Stimulated activated CD4-positive, alpha-beta T cell treated with anti-CD3 and anti-CD28 coated beads, Interleukin-1b, Interleukin-23, amount 100 ng/mL, for 4 hours (primary cell): ENCODE results near the gene CHRNA9.
A peak's percentile ranks its signal among the peaks of the same experiment; 100 is the strongest.
"Not testable (repeated sequence)": the region's sequence is repeated elsewhere in the genome, so short reads cannot be mapped to it uniquely, and the experiment has no call there.

ENCODE experiments used
- DNase-seq, 2 donors: peaks; one replicate each; pipeline ENCODE4 v3.0.0-alpha.2; 2020; ENCODE audit warnings: low read depth in 2 of 2

Gene CHRNA9

GRCh38 chr4:40334591-40335524 lies at the start of gene CHRNA9:
Gene CHRNA9, plus strand, starts transcription at chr4:40335333. Its CDS starts 135 bp downstream, at chr4:40335468.
- no peak for DNase-seq

- DNase-seq = no peak
Observed at GRCh38 chr4:40285692-40286091, 49.4 kb upstream of the CHRNA9 start.

GRCh38 chr4:40288566-40288965 lies 46.6 kb upstream of the CHRNA9 start:
- no peak for DNase-seq

- DNase-seq = no peak
Observed at GRCh38 chr4:40289366-40290188, 45.6 kb upstream of the CHRNA9 start.

- DNase-seq = not testable (repeated sequence)
Observed at GRCh38 chr4:40290611-40291186, 44.4 kb upstream of the CHRNA9 start.

- no peak for DNase-seq
Observed at GRCh38 chr4:40292313-40292759, 42.8 kb upstream of the CHRNA9 start.

GRCh38 chr4:40294339-40294738 lies 40.8 kb upstream of the CHRNA9 start:
- no peak for DNase-seq

GRCh38 chr4:40295030-40295429 lies 40.1 kb upstream of the CHRNA9 start:
- not testable (repeated sequence) for DNase-seq

GRCh38 chr4:40295572-40295971 lies 39.6 kb upstream of the CHRNA9 start:
- DNase-seq = no peak

- no peak for DNase-seq
Observed at GRCh38 chr4:40299126-40299525, 36.0 kb upstream of the CHRNA9 start.

GRCh38 chr4:40299811-40300292 lies 35.3 kb upstream of the CHRNA9 start:
- DNase-seq = no peak

GRCh38 chr4:40300371-40301162 lies 34.6 kb upstream of the CHRNA9 start:
- no peak for DNase-seq

GRCh38 chr4:40301603-40302002 lies 33.5 kb upstream of the CHRNA9 start:
- no peak for DNase-seq

- DNase-seq = no peak
Observed at GRCh38 chr4:40303751-40304150, 31.4 kb upstream of the CHRNA9 start.

- no peak for DNase-seq
Observed at GRCh38 chr4:40305328-40306170, 29.6 kb upstream of the CHRNA9 start.

- DNase-seq = no peak
Observed at GRCh38 chr4:40306226-40306625, 28.9 kb upstream of the CHRNA9 start.

- DNase-seq = no peak
Observed at GRCh38 chr4:40306976-40307375, 28.2 kb upstream of the CHRNA9 start.

GRCh38 chr4:40307627-40308497 lies 27.3 kb upstream of the CHRNA9 start:
- DNase-seq = peak; percentile 41 to 59

GRCh38 chr4:40308528-40309122 lies 26.5 kb upstream of the CHRNA9 start:
- DNase-seq = no peak
